Karpas-422 (cell line): Measurements from ENCODE around the gene XG. TPM values are rescaled to one million over a fixed set of nuclear protein-coding genes. Genes with fewer than 3 reads are reported as not detected.
"Not testable (repeated sequence)": the region's sequence is repeated elsewhere in the genome, so short reads cannot be mapped to it uniquely, and the experiment has no call there.

Source experiments
- DNase-seq: peaks from one replicate; pipeline ENCODE4 v3.0.0-alpha.2; 2015
- H2AFZ ChIP-seq: fragments of 200-600 bp; sonication (generic); 2 replicates; pipeline ENCODE4 v1.6.1; 2014; ENCODE audit warnings: antibody characterized with exemption, low read length, mixed read lengths
- H3K27ac ChIP-seq: fragments of 200-600 bp; sonication (generic); 2 replicates; pipeline ENCODE4 v1.5.1; 2014; ENCODE audit warnings: mild to moderate bottlenecking, low read length, moderate library complexity
- H3K27me3 ChIP-seq: fragments of 200-600 bp; sonication (generic); 2 replicates; pipeline ENCODE4 v1.6.1; 2014; ENCODE audit warnings: low read length, mixed read lengths
- H3K36me3 ChIP-seq: fragments of 200-600 bp; sonication (generic); 2 replicates; pipeline ENCODE4 v1.6.1; 2014; ENCODE audit warnings: low read length, mixed read lengths; ENCODE audit not compliant: insufficient read depth
- H3K4me1 ChIP-seq: fragments of 200-600 bp; sonication (generic); 2 replicates; pipeline ENCODE4 v1.6.1; 2014; ENCODE audit warnings: mild to moderate bottlenecking, low read length, mixed read lengths
- H3K4me2 ChIP-seq: fragments of 200-600 bp; sonication (generic); 2 replicates; pipeline ENCODE4 v1.6.1; 2014; ENCODE audit warnings: low read length, low read depth, mild to moderate bottlenecking; ENCODE audit not compliant: poor library complexity, severe bottlenecking
- H3K4me3 ChIP-seq: fragments of 200-600 bp; sonication (generic); 2 replicates; pipeline ENCODE4 v1.5.1; 2014; ENCODE audit warnings: mild to moderate bottlenecking, antibody characterized with exemption, low read length, mixed read lengths
- H3K79me2 ChIP-seq: fragments of 200-600 bp; sonication (generic); 2 replicates; pipeline ENCODE4 v1.6.1; 2014; ENCODE audit warnings: mild to moderate bottlenecking, low read length, mixed read lengths
- H3K9ac ChIP-seq: fragments of 200-600 bp; sonication (generic); 2 replicates; pipeline ENCODE4 v1.6.0; 2014; ENCODE audit warnings: low read length
- H3K9me2 ChIP-seq: fragments of 200-600 bp; sonication (generic), shearing (Covaris generic); replicated peaks from 2 replicates; pipeline ENCODE4 v1.6.0; 2014; ENCODE audit warnings: mild to moderate bottlenecking, low read length, moderate library complexity; ENCODE audit not compliant: insufficient read depth
- H3K9me3 ChIP-seq: fragments of 300-700, 200-600 bp; sonication (generic); 2 replicates; pipeline ENCODE4 v1.6.1; 2014; ENCODE audit warnings: low read length, mixed read lengths
- H4K20me1 ChIP-seq: fragments of 200-600 bp; sonication (generic); 2 replicates; pipeline ENCODE4 v1.6.1; 2014; ENCODE audit warnings: mild to moderate bottlenecking, antibody characterized with exemption, low read length, low read depth; ENCODE audit not compliant: insufficient read depth
- total RNA-seq: library from RNA; depleted of rRNA; stranded (reverse); fragments of >200 nt; shearing (Covaris generic); gene quantifications from 2 replicates; pipeline ENCODE4 v1.2.3, GENCODE V29; 2014; ENCODE audit warnings: low replicate concordance; rRNA removed

Gene XG, protein sequence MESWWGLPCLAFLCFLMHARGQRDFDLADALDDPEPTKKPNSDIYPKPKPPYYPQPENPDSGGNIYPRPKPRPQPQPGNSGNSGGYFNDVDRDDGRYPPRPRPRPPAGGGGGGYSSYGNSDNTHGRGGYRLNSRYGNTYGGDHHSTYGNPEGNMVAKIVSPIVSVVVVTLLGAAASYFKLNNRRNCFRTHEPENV
- not detected in 2 replicates for total RNA-seq

- H3K9me3 ChIP-seq, H2AFZ ChIP-seq, H4K20me1 ChIP-seq, H3K79me2 ChIP-seq, DNase-seq, H3K4me3 ChIP-seq, H3K27ac ChIP-seq, H3K9me2 ChIP-seq, H3K4me2 ChIP-seq, H3K36me3 ChIP-seq, H3K9ac ChIP-seq, H3K4me1 ChIP-seq, H3K27me3 ChIP-seq: not testable (repeated sequence)
Measured at GRCh38 chrX:2751874-2752300, at the start of gene XG. XG (plus strand) TSS chrX:2752040; CDS start chrX:2752275, 235 bp downstream.

GRCh38 chrX:2703991-2704369 is 47.9 kb upstream of the XG start:
- no peak overlapping the region for H3K9ac ChIP-seq
- H3K27ac ChIP-seq, result no peak overlapping the region
- no peaks in the 10 kb centered on the region for H3K36me3 ChIP-seq
- no peaks in the 10 kb centered on the region for H3K9me3 ChIP-seq
- peak; percentile 16 for DNase-seq
- H3K4me1 ChIP-seq, result peaks cover 48% of the 10 kb centered on the region
- no peaks in the 10 kb centered on the region for H3K79me2 ChIP-seq
- H3K27me3 ChIP-seq, result no peaks in the 10 kb centered on the region
- H3K9me2 ChIP-seq, result no peaks in the 10 kb centered on the region; the same call in 1 of the 2 replicates
- no peak overlapping the region for H3K4me2 ChIP-seq
- H4K20me1 ChIP-seq, result no peaks in the 10 kb centered on the region
- H3K4me3 ChIP-seq, result no peak overlapping the region
- H2AFZ ChIP-seq, result no peak overlapping the region

GRCh38 chrX:2705046-2705832 is 46.6 kb upstream of the XG start:
- no peaks in the 10 kb centered on the region for H3K36me3 ChIP-seq
- no peaks in the 10 kb centered on the region; the same call in 1 of the 2 replicates for H3K9me2 ChIP-seq
- H2AFZ ChIP-seq, result no peak overlapping the region
- no peak overlapping the region for H3K27ac ChIP-seq
- H3K9ac ChIP-seq, result no peak overlapping the region
- no peaks in the 10 kb centered on the region for H3K9me3 ChIP-seq
- DNase-seq, result peak; percentile 27
- H3K79me2 ChIP-seq, result no peaks in the 10 kb centered on the region
- H3K4me1 ChIP-seq, result peaks cover 59% of the 10 kb centered on the region
- H4K20me1 ChIP-seq, result no peaks in the 10 kb centered on the region
- no peak overlapping the region for H3K4me3 ChIP-seq
- H3K27me3 ChIP-seq, result no peaks in the 10 kb centered on the region
- H3K4me2 ChIP-seq, result no peak overlapping the region

GRCh38 chrX:2707334-2707760 is 44.5 kb upstream of the XG start:
- DNase-seq, result peak; percentile 81
- Histone ChIP-seq H4K20me1 (no peaks in the 10 kb centered on the region), H3K79me2 (no peaks in the 10 kb centered on the region), H3K4me3 (peak overlapping the region; percentile 40), H3K4me1 (peaks cover 42% of the 10 kb centered on the region), H3K9me2 (no peaks in the 10 kb centered on the region), H3K27me3 (no peaks in the 10 kb centered on the region), H3K9me3 (no peaks in the 10 kb centered on the region), H3K27ac (peak overlapping the region; percentile 87), H3K4me2 (peak overlapping the region; percentile 63), H2AFZ (peak overlapping the region; percentile 67; the same call in 1 of the 2 replicates), H3K9ac (peak overlapping the region; percentile 54), H3K36me3 (no peaks in the 10 kb centered on the region)

DNA sequence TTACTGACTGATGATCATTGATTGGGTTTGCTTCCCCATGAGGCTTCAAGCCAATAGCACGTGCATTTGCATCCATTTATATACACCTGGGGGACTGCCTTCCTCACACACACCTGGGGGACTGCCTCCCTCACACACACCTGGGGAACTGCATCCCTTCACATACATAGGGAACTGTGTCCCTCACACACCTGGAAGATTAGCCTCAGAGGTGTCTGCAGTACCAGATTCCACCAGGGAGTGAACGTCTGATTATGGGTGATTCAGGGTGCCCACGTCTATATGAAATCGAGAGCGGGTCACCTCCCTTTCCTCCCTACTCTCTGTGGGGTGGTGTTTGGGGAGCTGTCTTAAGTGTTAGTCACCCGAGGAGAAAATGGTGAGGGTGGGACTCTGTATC is 43.8 kb upstream of the XG start:
- H3K9me3 ChIP-seq, result no peaks in the 10 kb centered on the region
- H3K4me2 ChIP-seq, result peak overlapping the region; percentile 63
- no peaks in the 10 kb centered on the region for H3K79me2 ChIP-seq
- H3K9ac ChIP-seq, result peak overlapping the region; percentile 54; the same call in 1 of the 2 replicates
- H3K27ac ChIP-seq, result peak overlapping the region; percentile 87
- peak; percentile 48 for DNase-seq
- H3K36me3 ChIP-seq, result no peaks in the 10 kb centered on the region
- H2AFZ ChIP-seq, result no peak overlapping the region
- H3K4me3 ChIP-seq, result no peak overlapping the region
- peaks cover 41% of the 10 kb centered on the region for H3K4me1 ChIP-seq
- no peaks in the 10 kb centered on the region for H4K20me1 ChIP-seq
- no peaks in the 10 kb centered on the region for H3K27me3 ChIP-seq
- no peaks in the 10 kb centered on the region for H3K9me2 ChIP-seq

DNA sequence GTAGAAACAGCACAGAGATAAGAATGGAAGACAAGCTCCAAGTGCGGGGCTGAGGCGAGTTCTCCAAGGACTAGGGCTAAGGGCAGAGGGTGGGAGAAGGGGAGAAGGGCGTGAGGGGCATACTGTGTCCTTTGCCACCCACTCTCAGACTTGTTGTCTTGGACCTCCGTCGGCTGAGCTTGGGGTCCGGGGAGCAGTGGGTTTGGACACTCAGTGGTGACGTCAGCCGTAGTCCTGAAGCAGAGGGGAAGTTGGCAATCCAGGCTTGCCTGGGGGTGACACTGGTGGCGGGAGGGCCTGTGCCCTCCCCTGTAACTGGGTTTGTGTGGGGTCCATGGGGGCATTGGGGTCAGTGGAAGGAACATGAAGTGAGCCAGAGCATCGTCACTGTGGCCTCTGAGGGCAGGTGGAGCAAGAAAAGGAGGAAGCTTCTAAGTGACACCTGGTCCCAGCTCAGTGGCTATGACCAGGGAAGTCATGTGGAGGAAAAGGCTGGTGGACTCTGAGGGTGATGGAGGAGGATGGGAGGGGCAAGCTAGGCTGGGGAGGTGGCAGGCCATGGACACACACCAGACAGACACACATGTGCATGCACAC is 43.1 kb upstream of the XG start:
- Histone ChIP-seq H3K9ac (no peak overlapping the region), H3K4me2 (no peak overlapping the region), H4K20me1 (no peaks in the 10 kb centered on the region), H3K9me2 (no peaks in the 10 kb centered on the region), H3K4me3 (no peak overlapping the region), H3K27me3 (no peaks in the 10 kb centered on the region), H3K9me3 (no peaks in the 10 kb centered on the region), H3K4me1 (peaks cover 41% of the 10 kb centered on the region), H3K27ac (peak overlapping the region; percentile 87; the same call in 1 of the 2 replicates), H3K79me2 (no peaks in the 10 kb centered on the region), H3K36me3 (no peaks in the 10 kb centered on the region), H2AFZ (no peak overlapping the region)
- DNase-seq, result peak; percentile 56

- H4K20me1 ChIP-seq, result no peaks in the 10 kb centered on the region
Measured at GRCh38 chrX:2709556-2709955, 42.3 kb upstream of the XG start.

More at GRCh38 chrX:2709556-2709955, 42.3 kb upstream of the XG start:
- Histone ChIP-seq H3K4me1 (peaks cover 41% of the 10 kb centered on the region), H3K27me3 (no peaks in the 10 kb centered on the region), H3K9me3 (no peaks in the 10 kb centered on the region), H3K27ac (0 out of 2 replicates have a peak overlapping the region, but pooled peaks have one; percentile 13), H2AFZ (no peak overlapping the region), H3K36me3 (no peaks in the 10 kb centered on the region), H3K4me2 (peak overlapping the region; percentile 32), H3K4me3 (no peak overlapping the region), H3K9ac (no peak overlapping the region), H3K79me2 (no peaks in the 10 kb centered on the region), H3K9me2 (no peaks in the 10 kb centered on the region)
- no peak for DNase-seq
